ENCODE data around the gene PEPD. TPM values are rescaled to one million over a fixed set of nuclear protein-coding genes. Genes with fewer than 3 reads are reported as not detected.

The PEPD gene
- total RNA-seq, 1 donor from 2014 or later = 49.7 TPM

DNA sequence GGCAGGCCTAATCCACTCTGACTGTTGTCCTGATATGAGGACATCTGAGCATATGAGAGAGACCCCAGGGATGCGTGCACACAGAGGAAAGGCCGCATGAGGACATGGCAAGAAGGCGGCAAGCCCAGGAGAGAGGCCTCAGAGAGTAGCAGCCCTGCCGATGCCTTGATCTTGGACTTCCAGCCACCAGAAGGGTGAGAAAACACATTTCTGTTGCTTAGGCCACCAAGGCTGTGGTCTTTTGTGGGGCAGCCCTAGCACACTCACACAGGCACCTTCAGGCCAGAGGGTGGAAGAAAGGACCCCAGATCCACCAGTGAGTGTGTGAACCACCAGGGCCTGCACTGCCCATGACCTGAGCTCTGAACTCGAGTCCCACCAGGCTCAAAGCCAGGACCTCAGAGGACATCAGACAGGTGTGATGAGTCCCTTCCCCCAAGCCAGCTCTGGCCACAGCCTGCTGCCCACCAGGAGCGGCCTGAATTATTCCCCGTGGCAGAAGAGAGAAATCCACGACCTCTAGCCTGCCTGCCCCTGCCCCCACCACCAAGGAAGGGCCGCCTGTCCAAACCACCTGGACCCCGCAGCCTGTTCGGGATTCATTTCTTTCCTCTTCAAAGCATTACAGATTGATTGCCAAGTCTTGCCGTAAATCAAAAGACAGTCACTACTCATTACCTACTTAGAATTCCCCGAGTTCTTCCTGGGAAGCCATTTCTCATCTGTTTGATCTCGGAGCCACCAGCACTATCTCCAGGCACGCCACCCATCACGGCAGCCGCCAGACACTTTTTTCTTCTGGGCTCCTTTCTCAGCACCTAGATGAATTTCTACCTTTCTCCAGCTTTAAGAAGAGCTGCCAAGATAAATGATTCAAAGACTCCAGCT is 75.9 kb downstream of the PEPD start:
- DNase-seq (ENCODE audit: low spot score in 2 of 2, unreplicated experiment in 2 of 2) = no peak
- Mint-ChIP-seq H3K4me1 (peaks cover 50% of the 10 kb centered on the region), H3K36me3 (peaks cover 12% of the 10 kb centered on the region), H3K4me3 (no peak overlapping the region), H3K9me3 (no peaks in the 10 kb centered on the region), H3K27me3 (ENCODE audit: low read depth) (peaks cover 1% of the 10 kb centered on the region), H3K27ac (peak overlapping the region; percentile 78)
- TF ChIP-seq, protein P1, sequence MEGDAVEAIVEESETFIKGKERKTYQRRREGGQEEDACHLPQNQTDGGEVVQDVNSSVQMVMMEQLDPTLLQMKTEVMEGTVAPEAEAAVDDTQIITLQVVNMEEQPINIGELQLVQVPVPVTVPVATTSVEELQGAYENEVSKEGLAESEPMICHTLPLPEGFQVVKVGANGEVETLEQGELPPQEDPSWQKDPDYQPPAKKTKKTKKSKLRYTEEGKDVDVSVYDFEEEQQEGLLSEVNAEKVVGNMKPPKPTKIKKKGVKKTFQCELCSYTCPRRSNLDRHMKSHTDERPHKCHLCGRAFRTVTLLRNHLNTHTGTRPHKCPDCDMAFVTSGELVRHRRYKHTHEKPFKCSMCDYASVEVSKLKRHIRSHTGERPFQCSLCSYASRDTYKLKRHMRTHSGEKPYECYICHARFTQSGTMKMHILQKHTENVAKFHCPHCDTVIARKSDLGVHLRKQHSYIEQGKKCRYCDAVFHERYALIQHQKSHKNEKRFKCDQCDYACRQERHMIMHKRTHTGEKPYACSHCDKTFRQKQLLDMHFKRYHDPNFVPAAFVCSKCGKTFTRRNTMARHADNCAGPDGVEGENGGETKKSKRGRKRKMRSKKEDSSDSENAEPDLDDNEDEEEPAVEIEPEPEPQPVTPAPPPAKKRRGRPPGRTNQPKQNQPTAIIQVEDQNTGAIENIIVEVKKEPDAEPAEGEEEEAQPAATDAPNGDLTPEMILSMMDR (IDR thresholded peaks at IDR 0.05; ENCODE audit: unreplicated experiment) = no peak

DNA sequence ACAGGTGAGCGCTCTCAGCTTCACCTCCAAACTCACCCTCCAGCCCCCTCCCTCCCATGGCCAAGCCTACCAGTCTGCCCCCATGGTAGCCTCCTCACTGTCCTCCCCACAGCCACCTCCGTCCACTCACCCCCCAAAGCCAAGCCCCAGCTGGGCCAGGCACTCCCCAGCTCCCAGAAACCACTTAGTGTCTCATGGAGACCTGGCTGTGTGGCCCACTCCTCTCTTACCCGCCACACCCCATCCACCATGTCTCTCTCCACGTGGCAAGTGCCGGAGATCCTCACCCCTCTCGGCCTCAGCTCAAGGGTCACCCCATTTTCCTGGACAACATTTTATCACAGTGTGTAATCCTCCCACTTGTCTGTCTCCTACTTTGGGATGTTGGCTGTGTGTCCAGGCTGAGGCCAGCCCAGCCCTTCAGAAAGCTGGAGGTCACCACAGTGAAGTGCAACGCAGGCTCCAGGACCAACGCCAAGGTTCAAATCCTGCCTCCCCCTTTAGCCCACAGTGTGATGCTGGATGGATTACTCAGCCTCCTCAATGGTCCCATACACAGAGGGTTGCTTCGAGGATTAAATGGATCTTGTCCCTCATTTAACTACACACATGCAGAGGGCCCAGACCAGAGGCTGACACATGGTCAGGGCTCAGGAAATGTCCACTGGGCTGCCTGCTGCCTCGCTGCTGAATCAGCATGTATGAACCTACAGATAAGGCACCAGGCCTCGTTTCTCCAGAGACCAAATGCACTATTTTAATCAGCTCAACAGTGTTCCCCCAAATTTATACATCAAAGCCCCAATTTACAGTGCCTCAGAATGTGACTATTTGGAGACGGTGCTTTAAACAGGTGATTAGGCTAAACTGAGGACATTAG is 76.8 kb downstream of the PEPD start:
- H3K27me3 Mint-ChIP-seq (ENCODE audit: low read depth) = peaks cover 10% of the 10 kb centered on the region
- no peak for DNase-seq (ENCODE audit: low spot score in 2 of 2, unreplicated experiment in 2 of 2)
- H3K9me3 Mint-ChIP-seq = no peaks in the 10 kb centered on the region
- peaks cover 8% of the 10 kb centered on the region for H3K36me3 Mint-ChIP-seq
- H3K27ac Mint-ChIP-seq = peak overlapping the region; percentile 12
- peaks cover 59% of the 10 kb centered on the region for H3K4me1 Mint-ChIP-seq
- TF ChIP-seq, protein P1 (IDR thresholded peaks at IDR 0.05; ENCODE audit: unreplicated experiment) = no peak
- no peak overlapping the region for H3K4me3 Mint-ChIP-seq

DNA sequence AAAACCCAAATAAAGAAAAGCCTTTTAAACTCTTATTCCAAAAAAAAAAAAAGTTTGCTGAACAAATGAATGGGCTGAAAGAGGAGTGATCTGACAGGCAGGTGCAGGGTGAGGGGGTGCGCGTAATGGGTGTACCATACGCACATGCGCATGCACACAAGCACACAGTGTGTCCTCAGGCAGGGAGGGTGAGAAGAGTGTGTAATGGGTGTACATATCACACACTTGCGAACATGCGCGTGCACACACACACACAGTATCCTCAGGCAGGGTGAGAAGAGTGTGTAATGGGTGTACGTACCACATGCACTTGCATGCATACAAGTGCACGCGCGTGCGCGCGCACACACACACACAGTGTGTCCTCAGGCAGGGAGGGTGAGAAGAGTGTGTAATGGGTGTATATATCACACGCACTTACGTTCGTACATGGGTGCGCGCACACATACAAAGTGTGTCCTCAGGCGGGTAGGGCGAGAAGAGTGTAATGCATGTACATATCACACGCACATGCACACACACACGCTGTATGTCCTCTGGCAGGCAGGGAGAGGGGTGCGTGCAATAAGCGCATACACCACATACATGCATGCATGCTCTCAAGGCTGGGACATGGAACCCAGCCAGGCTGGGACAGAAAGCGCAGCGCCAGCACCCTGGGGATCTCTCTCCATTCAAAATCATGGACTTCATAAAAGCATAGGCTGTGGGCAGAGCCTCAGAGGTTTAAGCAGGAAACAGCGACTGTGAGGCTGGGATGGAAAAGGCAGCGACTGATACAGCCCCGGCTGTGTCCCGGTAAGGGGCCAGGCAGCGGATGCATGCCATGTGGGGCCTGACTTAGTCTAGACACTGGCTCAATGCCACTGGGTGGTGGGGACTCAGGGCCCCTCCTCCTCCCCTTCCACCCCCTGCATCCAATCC is 77.7 kb downstream of the PEPD start:
- Mint-ChIP-seq H3K36me3 (peaks cover 5% of the 10 kb centered on the region), H3K4me3 (no peak overlapping the region), H3K27me3 (ENCODE audit: low read depth) (peaks cover 11% of the 10 kb centered on the region), H3K4me1 (peaks cover 59% of the 10 kb centered on the region), H3K9me3 (no peaks in the 10 kb centered on the region), H3K27ac (no peak overlapping the region)
- DNase-seq (ENCODE audit: low spot score in 2 of 2, unreplicated experiment in 2 of 2) = no peak
- TF ChIP-seq, protein P1 (IDR thresholded peaks at IDR 0.05; ENCODE audit: unreplicated experiment) = no peak

DNA sequence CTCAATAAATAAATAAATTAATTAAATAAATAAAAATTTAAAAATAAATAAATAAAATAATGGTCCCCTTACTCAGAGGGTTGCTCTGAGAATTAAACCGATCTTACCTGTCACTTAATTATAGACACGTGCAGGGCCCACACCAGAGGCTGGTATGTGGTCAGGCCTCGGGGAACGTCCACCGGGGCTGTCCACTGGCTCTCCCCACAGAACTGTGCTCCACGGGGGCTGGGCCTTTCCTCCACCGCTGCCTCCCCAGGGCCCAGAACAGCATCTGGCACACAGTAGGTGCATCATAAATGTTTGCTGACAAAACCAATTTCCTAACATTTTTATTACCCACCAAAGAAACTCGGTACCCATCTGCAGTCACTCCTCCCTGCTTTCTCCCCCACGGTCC is 78.9 kb downstream of the PEPD start:
- peaks cover 11% of the 10 kb centered on the region for H3K27me3 Mint-ChIP-seq (ENCODE audit: low read depth)
- H3K36me3 Mint-ChIP-seq = peaks cover 5% of the 10 kb centered on the region
- no peak overlapping the region for H3K4me3 Mint-ChIP-seq
- H3K4me1 Mint-ChIP-seq = peaks cover 53% of the 10 kb centered on the region
- TF ChIP-seq, protein P1 (IDR thresholded peaks at IDR 0.05; ENCODE audit: unreplicated experiment) = no peak
- H3K27ac Mint-ChIP-seq = no peak overlapping the region
- no peak for DNase-seq (ENCODE audit: low spot score in 2 of 2, unreplicated experiment in 2 of 2)
- no peaks in the 10 kb centered on the region for H3K9me3 Mint-ChIP-seq

DNA sequence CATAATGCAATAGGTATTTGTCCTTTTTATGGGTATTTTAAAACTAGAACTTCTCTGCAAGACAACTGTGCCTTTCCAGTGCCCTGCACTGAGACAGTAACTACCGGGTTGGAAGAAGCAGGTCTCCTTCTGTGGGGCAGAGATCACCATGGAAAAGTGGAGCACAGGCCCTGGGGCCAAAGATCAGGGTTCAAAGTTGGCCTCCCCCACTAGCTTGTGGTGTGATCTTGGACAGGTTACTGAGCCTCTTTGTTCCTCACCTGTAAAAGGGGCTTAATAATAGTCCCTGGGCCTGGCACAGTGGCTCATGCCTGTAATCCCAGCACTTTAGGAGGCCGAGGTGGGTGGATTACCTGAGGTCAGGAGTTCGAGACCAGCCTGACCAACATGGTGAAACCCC is 79.8 kb downstream of the PEPD start:
- H3K36me3 Mint-ChIP-seq = peaks cover 5% of the 10 kb centered on the region
- TF ChIP-seq, protein P1 (IDR thresholded peaks at IDR 0.05; ENCODE audit: unreplicated experiment) = no peak
- H3K4me1 Mint-ChIP-seq = peaks cover 53% of the 10 kb centered on the region
- H3K4me3 Mint-ChIP-seq = no peak overlapping the region
- H3K27ac Mint-ChIP-seq = no peak overlapping the region
- peaks cover 11% of the 10 kb centered on the region for H3K27me3 Mint-ChIP-seq (ENCODE audit: low read depth)
- no peaks in the 10 kb centered on the region for H3K9me3 Mint-ChIP-seq
- no peak for DNase-seq (ENCODE audit: low spot score in 2 of 2, unreplicated experiment in 2 of 2)
